Measurements from ENCODE around the gene PARP9. TPM values are rescaled to one million over a fixed set of nuclear protein-coding genes. Genes with fewer than 3 reads are reported as not detected.

The PARP9 gene
- total and polyA plus RNA-seq, 2 of the 13 experiments (the other 11 are each of a cell fraction or from before 2014, with no cell fraction given), result 6.5 to 10.6 TPM

- no peak for TF ChIP-seq ZNF562 (CRISPR knock-in tag; IDR thresholded peaks at IDR 0.05; ENCODE audit: borderline replicate concordance)
- no peak for TF ChIP-seq ZNF883 (CRISPR knock-in tag; IDR thresholded peaks at IDR 0.05; ENCODE audit: not compliant biosample characterization)
- TF ChIP-seq ZNF282 (IDR thresholded peaks at IDR 0.05; ENCODE audit: partially characterized antibody), result no peak
- no peak for TF ChIP-seq TGIF2 (CRISPR knock-in tag; IDR thresholded peaks at IDR 0.05)
- no peak for TF ChIP-seq PCBP1 (IDR thresholded peaks at IDR 0.05; ENCODE audit: borderline replicate concordance, low read depth, low read length)
- TF ChIP-seq NR2C2 (CRISPR knock-in tag; IDR thresholded peaks at IDR 0.05; ENCODE audit: borderline replicate concordance), result peak; percentile 68; the same call in 1 of the 2 replicates
- TF ChIP-seq PAWR (CRISPR knock-in tag; IDR thresholded peaks at IDR 0.05; ENCODE audit: borderline replicate concordance), result no peak
- TF ChIP-seq ZNF746 (CRISPR knock-in tag; IDR thresholded peaks at IDR 0.05), result no peak
- TF ChIP-seq, protein P1, sequence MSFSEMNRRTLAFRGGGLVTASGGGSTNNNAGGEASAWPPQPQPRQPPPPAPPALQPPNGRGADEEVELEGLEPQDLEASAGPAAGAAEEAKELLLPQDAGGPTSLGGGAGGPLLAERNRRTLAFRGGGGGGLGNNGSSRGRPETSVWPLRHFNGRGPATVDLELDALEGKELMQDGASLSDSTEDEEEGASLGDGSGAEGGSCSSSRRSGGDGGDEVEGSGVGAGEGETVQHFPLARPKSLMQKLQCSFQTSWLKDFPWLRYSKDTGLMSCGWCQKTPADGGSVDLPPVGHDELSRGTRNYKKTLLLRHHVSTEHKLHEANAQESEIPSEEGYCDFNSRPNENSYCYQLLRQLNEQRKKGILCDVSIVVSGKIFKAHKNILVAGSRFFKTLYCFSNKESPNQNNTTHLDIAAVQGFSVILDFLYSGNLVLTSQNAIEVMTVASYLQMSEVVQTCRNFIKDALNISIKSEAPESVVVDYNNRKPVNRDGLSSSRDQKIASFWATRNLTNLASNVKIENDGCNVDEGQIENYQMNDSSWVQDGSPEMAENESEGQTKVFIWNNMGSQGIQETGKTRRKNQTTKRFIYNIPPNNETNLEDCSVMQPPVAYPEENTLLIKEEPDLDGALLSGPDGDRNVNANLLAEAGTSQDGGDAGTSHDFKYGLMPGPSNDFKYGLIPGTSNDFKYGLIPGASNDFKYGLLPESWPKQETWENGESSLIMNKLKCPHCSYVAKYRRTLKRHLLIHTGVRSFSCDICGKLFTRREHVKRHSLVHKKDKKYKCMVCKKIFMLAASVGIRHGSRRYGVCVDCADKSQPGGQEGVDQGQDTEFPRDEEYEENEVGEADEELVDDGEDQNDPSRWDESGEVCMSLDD (CRISPR knock-in tag; IDR thresholded peaks at IDR 0.05; ENCODE audit: borderline replicate concordance), result no peak
- no peak for TF ChIP-seq ZFP36 (IDR thresholded peaks at IDR 0.05; ENCODE audit: borderline replicate concordance, low read depth, low read length, partially characterized antibody)
- TF ChIP-seq ZNF629 (CRISPR knock-in tag; conservative IDR thresholded peaks at IDR 0.05), result no peak
- no peak for TF ChIP-seq ZNF20 (CRISPR knock-in tag; IDR thresholded peaks at IDR 0.05)
- TF ChIP-seq SNRNP70 (IDR thresholded peaks at IDR 0.05; ENCODE audit: low read depth, low read length), result no peak
- no peak for TF ChIP-seq ZNF234 (CRISPR knock-in tag; conservative IDR thresholded peaks at IDR 0.05)
- 0 out of 2 replicates have a peak, but pooled peaks have one; percentile 34 for TF ChIP-seq ELF1 (CRISPR knock-in tag; IDR thresholded peaks at IDR 0.05)
- 0 out of 2 replicates have a peak, but pooled peaks have one; percentile 42 for TF ChIP-seq SP5 (CRISPR knock-in tag; IDR thresholded peaks at IDR 0.05; ENCODE audit: borderline replicate concordance, low read depth)
- no peak for TF ChIP-seq ZNF749 (CRISPR knock-in tag; IDR thresholded peaks at IDR 0.05; ENCODE audit: borderline replicate concordance)
- TF ChIP-seq ASH2L (IDR thresholded peaks at IDR 0.05; ENCODE audit: insufficient read length, low read depth, low read length), result no peak
- no peak for TF ChIP-seq ZNF607 (CRISPR knock-in tag; IDR thresholded peaks at IDR 0.05; ENCODE audit: borderline replicate concordance)
- TF ChIP-seq, protein P2, sequence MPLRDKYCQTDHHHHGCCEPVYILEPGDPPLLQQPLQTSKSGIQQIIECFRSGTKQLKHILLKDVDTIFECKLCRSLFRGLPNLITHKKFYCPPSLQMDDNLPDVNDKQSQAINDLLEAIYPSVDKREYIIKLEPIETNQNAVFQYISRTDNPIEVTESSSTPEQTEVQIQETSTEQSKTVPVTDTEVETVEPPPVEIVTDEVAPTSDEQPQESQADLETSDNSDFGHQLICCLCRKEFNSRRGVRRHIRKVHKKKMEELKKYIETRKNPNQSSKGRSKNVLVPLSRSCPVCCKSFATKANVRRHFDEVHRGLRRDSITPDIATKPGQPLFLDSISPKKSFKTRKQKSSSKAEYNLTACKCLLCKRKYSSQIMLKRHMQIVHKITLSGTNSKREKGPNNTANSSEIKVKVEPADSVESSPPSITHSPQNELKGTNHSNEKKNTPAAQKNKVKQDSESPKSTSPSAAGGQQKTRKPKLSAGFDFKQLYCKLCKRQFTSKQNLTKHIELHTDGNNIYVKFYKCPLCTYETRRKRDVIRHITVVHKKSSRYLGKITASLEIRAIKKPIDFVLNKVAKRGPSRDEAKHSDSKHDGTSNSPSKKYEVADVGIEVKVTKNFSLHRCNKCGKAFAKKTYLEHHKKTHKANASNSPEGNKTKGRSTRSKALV (CRISPR knock-in tag; IDR thresholded peaks at IDR 0.05), result no peak
- no peak for TF ChIP-seq ZNF512B (CRISPR knock-in tag; IDR thresholded peaks at IDR 0.05; ENCODE audit: borderline replicate concordance)
- no peak for TF ChIP-seq SIN3B (IDR thresholded peaks at IDR 0.05; ENCODE audit: low read length)
- no peak for TF ChIP-seq ZNF841 (CRISPR knock-in tag; IDR thresholded peaks at IDR 0.05; ENCODE audit: borderline replicate concordance)
- peak; percentile 19 for TF ChIP-seq CEBPG (CRISPR knock-in tag; IDR thresholded peaks at IDR 0.05)
- no peak for TF ChIP-seq ZNF225 (CRISPR knock-in tag; IDR thresholded peaks at IDR 0.05)
These were observed 8.9 kb upstream of the PARP9 start (continued) for GRCh38 chr3:122572940-122573412.
